Mucosa of stomach (tissue), 1 donor: Measurements from ENCODE around the gene CEBPE.

Source experiments
- H3K27me3 ChIP-seq: one replicate; pipeline ENCODE4 v1.7.0; 2013; ENCODE audit warnings: mild to moderate bottlenecking, low read length; ENCODE audit not compliant: control insufficient read depth, insufficient read depth
- H3K36me3 ChIP-seq: one replicate; pipeline ENCODE4 v1.7.0; 2013; ENCODE audit warnings: low read length; ENCODE audit not compliant: control insufficient read depth, insufficient read depth
- H3K4me1 ChIP-seq: one replicate; pipeline ENCODE4 v1.7.0; 2013; ENCODE audit warnings: mild to moderate bottlenecking, low read length; ENCODE audit not compliant: control insufficient read depth, insufficient read depth
- H3K4me3 ChIP-seq: one replicate; pipeline ENCODE4 v1.7.0; 2013; ENCODE audit warnings: low read length
- H3K9ac ChIP-seq: one replicate; pipeline ENCODE4 v1.7.0; 2013; ENCODE audit warnings: mild to moderate bottlenecking, low read length, moderate library complexity
- H3K9me3 ChIP-seq: one replicate; pipeline ENCODE4 v1.7.0; 2013; ENCODE audit warnings: mild to moderate bottlenecking, low read length, moderate library complexity; ENCODE audit not compliant: control insufficient read depth
- donor health status: Pancreatic carcinoma.

The CEBPE gene

DNA sequence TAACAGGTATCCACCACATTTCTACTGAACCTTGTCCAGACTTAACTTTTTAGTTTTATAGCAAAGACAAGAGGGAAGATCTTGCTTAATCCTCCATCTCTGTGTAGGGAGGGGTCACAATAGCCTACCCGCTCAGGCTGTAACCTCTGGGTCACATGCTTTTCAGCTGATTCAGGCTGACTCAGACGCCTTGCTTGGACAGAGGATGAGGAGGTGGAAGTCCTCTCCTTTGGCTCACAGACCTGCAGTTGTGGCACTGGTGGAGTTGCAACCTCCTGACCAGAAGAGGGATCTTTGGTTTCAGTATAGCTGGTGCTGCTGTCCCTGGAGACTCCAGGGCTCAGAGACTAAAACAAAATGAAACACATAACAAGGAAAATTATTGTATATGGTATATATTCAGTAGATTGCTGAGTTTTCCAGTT is 40.4 kb downstream of the CEBPE start:
- H3K36me3 ChIP-seq = peaks cover 23% of the 10 kb centered on the region
- no peak overlapping the region for H3K4me3 ChIP-seq
- H3K9me3 ChIP-seq = no peaks in the 10 kb centered on the region
- H3K9ac ChIP-seq = no peak overlapping the region
- H3K4me1 ChIP-seq = no peaks in the 10 kb centered on the region
- no peaks in the 10 kb centered on the region for H3K27me3 ChIP-seq

DNA sequence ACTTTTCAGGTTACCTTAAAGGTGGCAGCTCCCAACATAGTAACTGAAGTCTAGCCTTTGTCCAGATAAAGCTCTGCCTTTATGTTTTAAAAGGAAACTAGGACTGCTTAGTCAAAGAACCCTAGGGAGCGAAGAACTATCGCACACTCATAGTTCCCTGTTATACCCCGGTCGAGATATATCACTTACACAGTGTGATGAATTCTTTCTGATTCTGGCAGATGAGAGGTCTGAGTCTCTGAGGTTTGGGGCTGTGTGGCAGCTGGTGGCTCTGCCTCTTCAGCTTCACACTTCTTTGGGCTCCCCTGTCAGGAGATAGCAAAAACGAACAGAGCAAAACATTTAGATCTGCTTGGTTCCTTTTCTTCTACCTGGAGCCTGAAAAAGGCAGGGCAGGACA is 41.1 kb downstream of the CEBPE start:
- no peak overlapping the region for H3K9ac ChIP-seq

DNA sequence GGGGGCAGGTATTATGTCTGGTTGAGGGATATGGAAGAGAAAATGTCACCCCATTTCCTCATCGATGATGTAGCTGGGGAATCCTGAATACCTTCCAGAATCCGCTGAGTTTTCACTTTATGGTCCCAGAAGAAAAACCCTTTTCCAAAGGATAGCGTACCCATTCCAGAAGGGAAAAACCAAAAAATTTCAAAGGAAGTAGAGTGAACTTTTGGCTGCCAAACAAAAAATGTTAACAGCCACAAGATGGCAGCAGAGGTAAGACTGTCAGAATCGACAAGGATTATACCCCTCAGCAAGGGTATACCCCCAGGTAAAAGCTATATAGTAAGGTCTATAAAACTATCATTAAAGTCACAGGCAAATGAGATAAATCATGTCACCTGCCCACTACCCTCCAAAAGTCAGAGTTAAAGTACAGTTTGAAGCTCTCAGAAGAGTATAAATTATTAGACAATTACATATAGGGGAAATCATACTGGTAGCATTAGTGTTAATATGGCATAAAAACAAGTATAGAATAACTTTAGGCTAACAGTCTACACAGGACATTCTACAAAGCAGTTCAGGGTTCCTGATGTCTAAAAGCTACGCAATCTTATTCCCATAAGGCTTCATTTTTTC is 42.2 kb downstream of the CEBPE start:
- H3K36me3 ChIP-seq = peaks cover 29% of the 10 kb centered on the region
- no peak overlapping the region for H3K9ac ChIP-seq
- peaks cover 13% of the 10 kb centered on the region for H3K4me1 ChIP-seq
- no peaks in the 10 kb centered on the region for H3K27me3 ChIP-seq
- no peak overlapping the region for H3K4me3 ChIP-seq
- H3K9me3 ChIP-seq = no peaks in the 10 kb centered on the region

More for the DNA sequence above, 41.1 kb downstream of the CEBPE start:
- no peaks in the 10 kb centered on the region for H3K9me3 ChIP-seq
- peaks cover 3% of the 10 kb centered on the region for H3K4me1 ChIP-seq
- H3K27me3 ChIP-seq = no peaks in the 10 kb centered on the region
- peaks cover 25% of the 10 kb centered on the region for H3K36me3 ChIP-seq
- H3K4me3 ChIP-seq = no peak overlapping the region

DNA sequence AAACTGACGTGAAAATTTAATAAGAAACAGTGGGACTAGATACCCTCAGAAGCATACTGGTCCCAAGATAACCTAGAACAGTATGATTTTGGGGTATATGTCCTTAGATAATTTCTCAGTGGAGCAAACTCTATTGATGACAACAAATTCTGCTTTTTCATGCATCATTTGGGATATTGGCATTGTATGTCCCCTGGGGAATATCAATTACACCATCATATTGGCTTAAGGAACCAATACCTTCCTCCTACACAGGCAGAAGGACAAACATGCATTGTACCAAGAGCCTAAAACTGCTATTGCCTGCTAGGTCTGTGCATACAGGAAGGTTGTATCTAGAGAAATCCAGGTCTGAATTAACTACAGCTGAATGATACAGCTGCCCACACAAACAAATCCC is 44.1 kb downstream of the CEBPE start:
- no peak overlapping the region for H3K9ac ChIP-seq
- peaks cover 25% of the 10 kb centered on the region for H3K36me3 ChIP-seq
- H3K27me3 ChIP-seq = no peaks in the 10 kb centered on the region
- H3K9me3 ChIP-seq = no peaks in the 10 kb centered on the region
- H3K4me1 ChIP-seq = peaks cover 24% of the 10 kb centered on the region
- H3K4me3 ChIP-seq = no peak overlapping the region

DNA sequence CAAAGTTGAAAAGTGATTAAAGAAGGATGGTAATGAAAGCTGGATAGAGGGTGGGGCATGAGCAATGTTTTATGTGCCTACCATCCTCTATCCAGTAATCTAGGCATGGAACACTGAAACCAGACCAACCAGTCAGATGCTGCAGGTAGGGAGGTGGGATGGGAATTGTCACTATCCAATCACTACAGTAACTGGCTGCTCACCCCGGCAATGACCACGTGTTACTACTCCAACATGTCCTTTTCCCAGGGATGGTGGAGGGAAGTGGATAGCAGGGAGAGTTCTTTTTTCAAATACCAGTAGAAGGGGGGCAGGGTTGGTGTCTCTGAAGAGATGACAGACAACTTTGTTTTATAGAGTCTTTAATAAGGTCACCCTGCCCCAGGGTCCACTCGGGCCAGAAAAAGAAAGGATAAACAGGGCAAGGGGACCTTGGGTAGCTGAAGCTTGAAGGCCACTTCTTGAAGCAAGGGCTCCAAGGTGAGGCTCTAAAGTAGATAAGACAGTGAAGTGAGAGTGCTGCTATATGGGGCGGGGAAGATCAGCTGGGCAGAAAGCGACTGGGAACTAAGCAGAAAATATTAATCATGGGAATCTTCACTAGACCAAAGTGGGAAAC is 47.0 kb downstream of the CEBPE start:
- Histone ChIP-seq H3K9ac (peak overlapping the region; percentile 67), H3K9me3 (no peaks in the 10 kb centered on the region), H3K4me3 (peak overlapping the region; percentile 29), H3K27me3 (no peaks in the 10 kb centered on the region), H3K4me1 (peaks cover 24% of the 10 kb centered on the region), H3K36me3 (peaks cover 25% of the 10 kb centered on the region)

DNA sequence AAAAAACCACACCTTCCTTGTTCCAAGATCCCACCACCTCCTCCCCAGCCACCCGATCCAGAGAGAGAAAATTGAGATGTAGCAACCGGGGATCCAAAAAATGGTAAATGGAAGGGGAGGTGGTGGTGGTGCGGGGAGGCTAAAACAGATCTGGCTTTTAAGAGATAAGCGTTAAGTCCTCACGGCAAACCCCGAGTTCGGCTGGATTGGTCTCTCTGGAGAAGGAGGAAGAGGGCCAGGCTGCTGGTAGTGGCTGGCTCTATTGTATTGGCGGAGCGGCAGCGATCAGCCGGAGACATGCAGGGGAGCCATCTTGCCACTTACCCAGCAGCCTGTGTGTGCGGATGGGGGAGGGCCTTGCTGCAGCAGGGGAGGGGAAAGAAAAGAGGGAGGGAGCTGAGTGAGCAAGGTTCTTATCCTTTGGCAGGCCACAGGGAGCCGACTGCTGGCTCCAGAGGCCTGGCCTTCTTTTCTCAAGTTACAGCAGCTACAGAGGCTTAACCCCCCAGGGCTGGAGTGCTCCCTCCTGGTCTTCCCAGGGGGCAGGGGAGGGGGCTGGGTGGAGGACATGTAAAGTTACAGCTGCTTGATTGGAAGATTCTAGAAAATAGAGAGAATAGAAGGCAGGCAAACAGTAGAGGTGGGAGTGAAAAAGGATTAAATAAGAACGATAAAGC is 47.7 kb downstream of the CEBPE start:
- Histone ChIP-seq H3K27me3 (no peaks in the 10 kb centered on the region), H3K36me3 (peaks cover 24% of the 10 kb centered on the region), H3K4me1 (peaks cover 24% of the 10 kb centered on the region), H3K4me3 (peak overlapping the region; percentile 29), H3K9ac (peak overlapping the region; percentile 67), H3K9me3 (no peaks in the 10 kb centered on the region)

DNA sequence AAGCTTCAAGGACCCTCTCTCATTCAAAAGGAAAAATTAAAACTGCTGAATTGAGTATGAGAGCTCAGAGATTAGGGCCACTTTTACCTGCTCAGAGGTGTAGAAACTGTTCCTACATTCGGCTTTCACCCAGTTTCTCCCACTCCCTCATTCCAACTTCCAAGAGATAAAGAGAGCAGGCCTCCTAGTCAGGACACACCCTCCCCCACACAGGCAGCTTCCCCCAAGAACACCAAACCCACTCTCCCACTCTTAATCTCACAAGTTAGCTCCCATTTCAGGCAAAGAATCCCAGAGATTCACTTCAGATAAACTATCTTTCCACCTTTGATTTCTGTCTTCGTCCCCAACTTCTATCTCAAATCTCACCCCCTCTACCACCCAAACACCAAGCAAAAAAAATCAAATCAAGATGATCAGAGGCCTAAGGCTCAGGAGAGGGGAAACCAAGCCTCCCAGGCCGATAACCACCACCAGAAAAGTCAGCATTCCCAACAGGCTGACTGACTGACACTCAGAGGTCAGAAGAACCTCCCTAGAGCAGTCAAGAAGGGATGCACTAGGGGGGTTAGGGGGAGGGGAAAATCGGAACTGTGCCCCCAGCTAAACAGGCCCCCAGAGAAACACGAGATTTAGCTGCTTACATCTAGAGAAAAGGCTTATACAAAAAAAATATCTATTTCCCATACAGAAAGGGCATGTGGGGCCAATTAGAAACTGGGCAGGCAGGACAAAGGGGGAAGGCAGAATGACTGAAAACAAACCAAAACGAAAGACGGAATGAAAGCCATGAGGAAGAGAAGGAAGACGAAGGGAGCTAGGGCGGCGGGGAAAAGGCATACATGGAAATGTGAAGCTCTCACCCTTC is 48.6 kb downstream of the CEBPE start:
- Histone ChIP-seq H3K27me3 (no peaks in the 10 kb centered on the region), H3K36me3 (peaks cover 21% of the 10 kb centered on the region), H3K9me3 (no peaks in the 10 kb centered on the region), H3K4me3 (peak overlapping the region; percentile 29), H3K9ac (peak overlapping the region; percentile 67), H3K4me1 (peaks cover 24% of the 10 kb centered on the region)

DNA sequence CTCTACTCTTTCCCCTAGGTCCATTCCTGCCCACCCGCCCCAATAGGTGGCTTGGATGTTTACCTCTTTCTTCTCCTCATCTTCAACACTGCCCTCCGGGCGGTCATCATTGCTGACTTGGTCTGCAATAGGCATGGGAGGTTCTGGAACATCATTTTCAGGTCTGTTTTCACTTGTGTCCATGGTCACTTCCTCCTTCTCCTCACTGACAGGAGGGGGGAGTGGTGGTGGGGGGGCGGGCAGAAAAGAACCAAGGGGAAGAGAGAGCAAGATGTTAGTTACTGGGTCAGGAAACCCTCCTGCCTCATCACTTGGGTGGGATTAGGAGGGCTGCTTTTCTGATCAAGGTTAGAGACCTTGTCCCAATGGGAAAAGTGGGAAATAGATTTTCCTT is 49.6 kb downstream of the CEBPE start:
- H3K4me1 ChIP-seq = peaks cover 24% of the 10 kb centered on the region
- no peak overlapping the region for H3K9ac ChIP-seq

DNA sequence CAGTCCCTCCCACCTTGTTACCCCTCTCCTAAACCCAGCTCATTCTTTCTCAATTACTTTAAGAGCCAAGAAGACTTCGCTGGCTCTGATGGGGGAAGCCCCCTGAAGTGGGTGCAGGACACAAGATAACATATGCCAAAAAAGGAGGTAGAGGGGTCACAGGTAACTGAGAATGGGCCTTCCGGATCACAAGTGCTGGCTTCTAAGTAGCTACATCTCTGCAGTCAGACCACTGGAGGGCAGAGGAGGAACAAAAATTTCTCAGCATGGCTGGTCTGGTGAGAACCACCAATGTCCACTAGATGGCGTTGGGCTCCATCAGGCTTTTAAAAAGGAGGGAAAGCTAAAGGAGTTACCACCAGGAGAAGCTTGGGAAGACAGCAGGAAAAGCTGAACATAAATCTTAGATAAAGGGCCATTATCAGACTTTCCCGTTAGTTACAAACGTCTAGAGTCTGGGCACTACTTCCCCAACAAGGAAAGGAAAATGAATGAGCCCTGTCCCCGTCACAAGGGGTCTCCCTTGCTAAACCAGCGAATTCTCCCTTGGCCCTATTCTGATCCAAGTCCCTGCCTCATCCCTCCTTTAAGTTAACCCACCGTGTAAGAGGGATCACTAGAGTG is 50.2 kb downstream of the CEBPE start:
- Histone ChIP-seq H3K27me3 (no peaks in the 10 kb centered on the region), H3K4me3 (no peak overlapping the region), H3K36me3 (peaks cover 25% of the 10 kb centered on the region)

More for the DNA sequence above, 49.6 kb downstream of the CEBPE start:
- Histone ChIP-seq H3K4me3 (no peak overlapping the region), H3K36me3 (peaks cover 21% of the 10 kb centered on the region), H3K9me3 (no peaks in the 10 kb centered on the region), H3K27me3 (no peaks in the 10 kb centered on the region)

DNA sequence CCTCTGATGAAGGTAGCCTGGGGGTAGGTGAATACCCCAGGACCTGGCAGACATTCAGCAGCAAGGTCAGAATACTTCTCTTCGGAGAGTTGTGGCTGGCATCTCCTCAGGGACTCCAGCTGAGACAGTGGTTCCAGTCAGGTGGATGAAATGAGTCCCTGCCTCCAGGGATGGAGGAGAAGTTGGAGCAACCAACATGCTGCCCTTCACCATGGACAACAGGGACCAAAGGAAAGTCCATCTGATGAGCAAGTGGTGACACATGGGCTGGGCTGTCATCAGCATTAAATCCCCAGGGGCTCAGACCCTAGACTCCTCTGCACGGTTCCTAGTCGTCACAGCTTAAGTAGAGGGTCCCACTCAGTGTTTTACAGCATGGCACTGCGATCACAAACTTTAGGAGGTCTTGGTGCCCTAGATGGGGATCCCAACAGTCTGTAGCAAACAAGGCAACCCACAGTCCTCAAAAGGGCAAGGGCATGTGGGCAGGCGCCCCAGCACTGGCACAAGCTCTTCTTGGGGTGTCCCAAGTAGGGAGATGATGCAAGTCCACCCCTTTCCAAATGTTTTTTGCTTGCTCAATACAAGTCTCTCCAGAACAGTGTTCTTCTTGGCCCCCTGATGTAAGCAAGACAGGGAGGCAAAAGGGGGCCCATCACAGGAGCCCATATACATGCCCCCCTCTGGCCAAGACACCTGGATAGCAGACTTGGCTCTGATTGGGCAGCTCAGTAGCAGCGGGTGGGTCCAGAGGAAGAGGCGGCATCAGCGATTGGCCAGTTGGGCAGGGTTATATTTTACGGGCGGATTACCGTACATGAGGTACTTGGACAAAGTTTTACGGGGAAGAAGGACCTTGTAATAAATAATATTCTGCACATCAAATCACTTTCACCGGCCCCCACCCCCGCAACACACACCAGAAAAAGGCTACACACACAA is 50.9 kb downstream of the CEBPE start:
- H3K27me3 ChIP-seq = no peaks in the 10 kb centered on the region
- no peak overlapping the region for H3K9ac ChIP-seq
- no peak overlapping the region for H3K4me3 ChIP-seq
- H3K4me1 ChIP-seq = peaks cover 23% of the 10 kb centered on the region
- H3K36me3 ChIP-seq = peaks cover 31% of the 10 kb centered on the region
- H3K9me3 ChIP-seq = no peaks in the 10 kb centered on the region

More for the DNA sequence above, 50.2 kb downstream of the CEBPE start:
- H3K4me1 ChIP-seq = peaks cover 24% of the 10 kb centered on the region
- H3K9ac ChIP-seq = no peak overlapping the region
- H3K9me3 ChIP-seq = no peaks in the 10 kb centered on the region
